HepG2 (cell line): ENCODE measurements around the gene ATP9A. TPM values are rescaled to one million over a fixed set of nuclear protein-coding genes. Genes with fewer than 3 reads are reported as not detected.

ENCODE experiments used
- ATAC-seq: fragments of 200-7000 bp; cut with Tn5 transposase; 3 replicates; pipeline ENCODE4 v1.9.1; 2020; ENCODE audit warnings: mild to moderate bottlenecking, moderate library complexity
- BruUV-seq: library from RNA; stranded (reverse); fragments of 400-500 nt; replicated peaks from 2 replicates; lab custom pipeline; 2021; lab: Mats Ljungman, UMichigan
- CTCF ChIA-PET: fragments of 300-600 bp; formaldehyde crosslinking; extraction: SDS; loops from one replicate; lab custom pipeline; 2021; ENCODE audit warnings: low total read pairs, inconsistent platforms, low intra/inter-chr PET ratio; lab: Yijun Ruan, JAX
- POLR2A ChIA-PET: fragments of 350-600 bp; sonication (Branson Sonifier 250); formaldehyde crosslinking; loops from one replicate; lab custom pipeline; 2020; ENCODE audit warnings: antibody characterized with exemption, inconsistent platforms; lab: Yijun Ruan, JAX
- DNase-seq: peaks from one replicate; pipeline ENCODE4 v3.0.0-alpha.2; 2015; ENCODE audit warnings: low spot score
- FAIRE-seq: peaks from 3 replicates; lab custom pipeline; 2011; peaks lifted over from hg19 to GRCh38; lab: Jason Lieb, UNC
- H2AFZ ChIP-seq: one replicate; pipeline ENCODE4 v1.6.1; 2011; ENCODE audit warnings: low read length, inconsistent platforms
- H3K27ac ChIP-seq: fragments of 300-600 bp; 3 replicates; pipeline ENCODE4 v1.8.0; 2011; ENCODE audit warnings: mixed run types, mild to moderate bottlenecking, mixed read lengths, low read length, inconsistent platforms; ENCODE audit not compliant: insufficient read depth; ENCODE audit errors: extremely low read length
- H3K27me3 ChIP-seq, 2 experiments: fragments of 200-600 bp in 1 of 2; 2 replicates in 1 of 2; 3 replicates in 1 of 2; pipeline versions ENCODE4 v1.6.0 to v1.8.0; 2011; ENCODE audit warnings: low read length in 2 of 2, mild to moderate bottlenecking in 2 of 2, moderate library complexity in 2 of 2, inconsistent platforms in 1 of 2; ENCODE audit not compliant: insufficient read depth in 2 of 2, control insufficient read depth in 1 of 2
- H3K36me3 ChIP-seq, 2 experiments: fragments of 200-600 bp in 1 of 2; replicated peaks in 1 of 2; 2 replicates in 1 of 2; 3 replicates in 1 of 2; pipeline versions ENCODE4 v1.5.1 to v1.8.0; 2011; ENCODE audit warnings: low read length in 2 of 2, inconsistent platforms in 1 of 2; ENCODE audit not compliant: insufficient read depth in 2 of 2, control insufficient read depth in 1 of 2
- H3K4me1 ChIP-seq: 2 replicates; pipeline ENCODE4 v1.5.1; 2012; ENCODE audit warnings: low read length, inconsistent platforms; ENCODE audit not compliant: insufficient read depth
- H3K4me2 ChIP-seq: 2 replicates; pipeline ENCODE4 v1.6.0; 2011; ENCODE audit warnings: low read depth, low read length, inconsistent platforms
- H3K4me3 ChIP-seq, 3 experiments: fragments of 200-600 bp in 1 of 3; sonication (generic), shearing (Covaris generic) in 1 of 3; replicated peaks in 1 of 3; 2 replicates each; pipeline ENCODE4 v1.5.1; 2011 to 2016; ENCODE audit warnings: low read length in 3 of 3, inconsistent platforms in 2 of 3, low read depth in 2 of 3, mild to moderate bottlenecking in 2 of 3, control low read depth in 1 of 3, mixed read lengths in 1 of 3; ENCODE audit not compliant: insufficient read depth in 1 of 3
- H3K79me2 ChIP-seq: one replicate; pipeline ENCODE4 v1.6.1; 2011; ENCODE audit warnings: low read length, inconsistent platforms; ENCODE audit not compliant: insufficient read depth
- H3K9ac ChIP-seq: 2 replicates; pipeline ENCODE4 v1.6.0; 2011; ENCODE audit warnings: mild to moderate bottlenecking, low read depth, low read length, inconsistent platforms; ENCODE audit not compliant: insufficient read depth
- H3K9me3 ChIP-seq: 2 replicates; pipeline ENCODE4 v1.5.1; 2012; ENCODE audit warnings: mild to moderate bottlenecking, low read length
- H4K20me1 ChIP-seq: 2 replicates; pipeline ENCODE4 v1.6.0; 2011; ENCODE audit warnings: inconsistent platforms, mild to moderate bottlenecking, low read length, moderate library complexity; ENCODE audit not compliant: insufficient read depth
- GABPB1 ChIP-seq: IDR thresholded peaks from 2 replicates; pipeline ENCODE4 v1.6.1; 2016; ENCODE audit warnings: mild to moderate bottlenecking, missing genetic modification reagents, moderate library complexity, missing compliant biosample characterization
- GATAD2A ChIP-seq: IDR thresholded peaks from 2 replicates; pipeline ENCODE4 v1.6.1; 2016
- GMEB1 ChIP-seq: sonication (generic); formaldehyde crosslinking; IDR thresholded peaks from 2 replicates; pipeline ENCODE4 v1.5.1; 2020; ENCODE audit warnings: missing genetic modification reagents, mild to moderate bottlenecking, borderline replicate concordance
- HDAC1 ChIP-seq: sonication (generic); formaldehyde crosslinking; IDR thresholded peaks from 2 replicates; pipeline ENCODE4 v1.5.1; 2020; ENCODE audit warnings: mild to moderate bottlenecking, missing genetic modification reagents
- HOXA5 ChIP-seq: sonication (generic); formaldehyde crosslinking; IDR thresholded peaks from 2 replicates; pipeline ENCODE4 v1.4.0; 2020; ENCODE audit warnings: missing genetic modification reagents
- NCOA2 ChIP-seq: sonication (generic); formaldehyde crosslinking; IDR thresholded peaks from 2 replicates; pipeline ENCODE4 v1.8.0; 2022; ENCODE audit warnings: inconsistent platforms
- NFYC ChIP-seq: IDR thresholded peaks from 2 replicates; pipeline ENCODE4 v1.6.1; 2016; ENCODE audit warnings: missing genetic modification reagents, missing compliant biosample characterization
- NR3C1 ChIP-seq: sonication (generic); formaldehyde crosslinking; IDR thresholded peaks from 2 replicates; pipeline ENCODE4 v1.4.0; 2020; ENCODE audit warnings: missing genetic modification reagents
- SMC3 ChIP-seq: IDR thresholded peaks from 2 replicates; pipeline ENCODE4 v1.6.1; 2011; ENCODE audit warnings: low read length, improper control_type of control experiment
- SOX6 ChIP-seq, 2 experiments: fragments of 450-650 bp in 1 of 2; sonication (generic) in 1 of 2; formaldehyde crosslinking in 1 of 2; IDR thresholded peaks; 2 replicates each; pipeline versions ENCODE4 v1.4.0 to v1.6.1; 2017 to 2020; ENCODE audit warnings: antibody characterized with exemption in 1 of 2, mild to moderate bottlenecking in 1 of 2, missing genetic modification reagents in 1 of 2
- TFAP4 ChIP-seq: sonication (generic); IDR thresholded peaks from 2 replicates; pipeline ENCODE4 v1.6.1; 2016; ENCODE audit warnings: low read depth, borderline replicate concordance
- UBTF ChIP-seq: sonication (generic); formaldehyde crosslinking; IDR thresholded peaks from 2 replicates; pipeline ENCODE4 v1.4.0; 2020; ENCODE audit warnings: mild to moderate bottlenecking, missing genetic modification reagents
- ZNF512 ChIP-seq: sonication (generic); formaldehyde crosslinking; IDR thresholded peaks from 2 replicates; pipeline ENCODE4 v1.4.0; 2020; ENCODE audit warnings: mild to moderate bottlenecking, missing genetic modification reagents
- ZNF597 ChIP-seq: sonication (generic); formaldehyde crosslinking; IDR thresholded peaks from 2 replicates; pipeline ENCODE4 v1.5.0; 2020; ENCODE audit warnings: missing genetic modification reagents
- WGBS: methylation state at CpG from one replicate; pipeline ENCODE4 v1.1.6; 2017; ENCODE audit warnings: low lambda C conversion rate; 5-methylcytosine and 5-hydroxymethylcytosine counted together
- in situ Hi-C: cut with HindIII; loops from 2 replicates; pipeline ENCODE4 v1.10.0; 2017; ENCODE audit warnings: low pct_unique_long_range_greater_than_20kb; ENCODE audit not compliant: extremely low pct_ligation_motif_present
- intact Hi-C: fragments of 100-400 bp; cut with micrococcal nuclease; formaldehyde crosslinking; loops from one replicate; pipeline ENCODE4 v1.10.0; 2022; ENCODE audit not compliant: unreplicated experiment
- polyA plus RNA-seq, 8 experiments: library from polyadenylated mRNA; depleted of rRNA in 3 of 8; stranded (reverse) in 7 of 8; unstranded in 1 of 8; fragments of >200 nt; fragmentation: Illumina TruSeq in 4 of 8; extraction: Trizol in 4 of 8; gene quantifications; 2 replicates each; pipeline versions ENCODE4 v1.2.1 to v1.2.3, GENCODE V29; 2011 to 2016; ENCODE audit warnings: low read depth in 4 of 8, missing spikeins in 1 of 8, mixed read lengths in 1 of 8; ENCODE audit not compliant: insufficient read depth in 1 of 8
- total RNA-seq, 5 experiments: library from RNA; depleted of rRNA; stranded (reverse); fragments of >200 nt; fragmentation: Illumina TruSeq; extraction: Trizol; gene quantifications; 2 replicates each; pipeline ENCODE4 v1.2.3, GENCODE V29; 2016; ENCODE audit warnings: low read depth in 1 of 5

The ATP9A gene
- total and polyA plus RNA-seq, 2 of the 13 experiments (the other 11 are each of a cell fraction or from before 2014, with no cell fraction given) = 11.8 to 18.5 TPM

- no peaks in the 10 kb centered on the region for H3K79me2 ChIP-seq
- H3K36me3 ChIP-seq = no peaks in the 10 kb centered on the region
- in situ Hi-C loops = loop anchor here (5.0 kb wide), 1 partner anchor 280 kb away; no protein-coding TSS in a partner anchor
- 60% methylated on average over 43 of the region's 44 CpGs for WGBS
- no peak for DNase-seq
- BruUV-seq = no TSS peak
- H4K20me1 ChIP-seq = no peaks in the 10 kb centered on the region
- no peaks in the 10 kb centered on the region for H3K9me3 ChIP-seq
- H3K9ac ChIP-seq = peak within 1 kb of the TSS; percentile 65; the same call in 1 of the 2 replicates
- intact Hi-C loops = no loop called here
- ChIA-PET POLR2A (no interaction called here), CTCF (interaction anchor here (1.0 kb wide), 1 partner anchor 164 kb away, joined by 3 read pairs; no protein-coding TSS in a partner anchor)
- peak within 1 kb of the TSS; percentile 99 for H3K4me2 ChIP-seq
- no peak within 1 kb of the TSS for H2AFZ ChIP-seq
- peaks cover 49% of the 10 kb centered on the region for H3K4me1 ChIP-seq
- peaks cover 2 to 47% of the 10 kb centered on the region in 2 experiments; a peak in 3 of 5 replicates for H3K27me3 ChIP-seq
- ATAC-seq = no peak; the same call in 1 of the 3 replicates
- peak within 1 kb of the TSS; percentile 55 to 78 (median 60) for H3K4me3 ChIP-seq
- no peak within 1 kb of the TSS for H3K27ac ChIP-seq
- no peak for FAIRE-seq
- TF ChIP-seq UBTF (CRISPR knock-in tag) = peak; percentile 57; the same call in 1 of the 2 replicates
- TF ChIP-seq ZNF597 (CRISPR knock-in tag) = no peak
- TF ChIP-seq NCOA2 = no peak
- TF ChIP-seq GMEB1 (CRISPR knock-in tag) = 0 out of 2 replicates have a peak, but pooled peaks have one; percentile 39
- no peak for TF ChIP-seq SMC3
- TF ChIP-seq TFAP4 = 0 out of 2 replicates have a peak, but pooled peaks have one; percentile 29
- TF ChIP-seq NR3C1 (CRISPR knock-in tag) = no peak
- TF ChIP-seq HOXA5 (CRISPR knock-in tag) = peak; percentile 72; the same call in 1 of the 2 replicates
- TF ChIP-seq ZNF512 (CRISPR knock-in tag) = no peak
- 0 out of 2 replicates have a peak, but pooled peaks have one; percentile 22 for TF ChIP-seq NFYC (CRISPR knock-in tag)
- peak; percentile 41; the same call in 1 of the 2 replicates for TF ChIP-seq HDAC1 (CRISPR knock-in tag)
- TF ChIP-seq GABPB1 (CRISPR knock-in tag) = peak; percentile 11; the same call in 1 of the 2 replicates
- no peak for TF ChIP-seq SOX6 (IDR thresholded peaks at IDR 0.05)
- 0 out of 2 replicates have a peak, but pooled peaks have one; percentile 5 for TF ChIP-seq SOX6 (CRISPR knock-in tag; IDR thresholded peaks at IDR 0.05)
- peak; percentile 23; the same call in 1 of the 2 replicates for TF ChIP-seq GATAD2A (CRISPR knock-in tag)
Observed at GRCh38 chr20:51802170-51802751, 34.1 kb upstream of the ATP9A start, which contains the start of gene SALL4. Gene SALL4 (minus strand): TSS chr20:51802521. CDS start chr20:51802408, 113 bp downstream.
